Lower leg skin (tissue), 3 donors: Measurements from ENCODE around the gene GAS7.
"Not testable (repeated sequence)": the region's sequence is repeated elsewhere in the genome, so short reads cannot be mapped to it uniquely, and the experiment has no call there.

Experiments
- CTCF ChIP-seq, 3 donors: fragments of 450-650 bp; IDR thresholded peaks; one replicate each; pipeline ENCODE4 v1.5.1; 2016; ENCODE audit warnings: antibody characterized with exemption in 3 of 3, mild to moderate bottlenecking in 3 of 3, moderate library complexity in 2 of 3
- POLR2A ChIP-seq, 2 donors: fragments of 450-650 bp; IDR thresholded peaks; one replicate each; pipeline ENCODE4 v1.6.1; 2016 to 2017; ENCODE audit warnings: antibody characterized with exemption in 2 of 2, mild to moderate bottlenecking in 1 of 2, moderate library complexity in 1 of 2

- TF ChIP-seq CTCF, POLR2A (IDR thresholded peaks at IDR 0.05): not testable (repeated sequence)
Observed at GRCh38 chr17:10057466-10057865, 140.9 kb downstream of the GAS7 start.
